Endothelial cell of umbilical vein (primary cell): ENCODE data around the gene P2RY2. TPM values are rescaled to one million over a fixed set of nuclear protein-coding genes. Genes with fewer than 3 reads are reported as not detected.

ENCODE experiments used
- BruUV-seq: library from RNA; stranded (reverse); fragments of 400-500 nt; replicated peaks from 2 replicates; lab custom pipeline; 2021; lab: Mats Ljungman, UMichigan
- CTCF ChIA-PET: fragments of 300-600, 350-600 bp; sonication (Branson Sonifier 250); formaldehyde crosslinking; loops from one replicate; lab custom pipeline; 2021; ENCODE audit warnings: antibody characterized with exemption, inconsistent platforms; lab: Charles Lee
- POLR2A ChIA-PET: fragments of 300-600, 350-600 bp; sonication (Branson Sonifier 250); formaldehyde crosslinking; loops from one replicate; lab custom pipeline; 2021; ENCODE audit warnings: antibody characterized with exemption, inconsistent platforms; lab: Charles Lee
- DNase-seq: peaks from one replicate; pipeline ENCODE4 v3.0.0-alpha.2; 2011; ENCODE audit warnings: low read depth, low spot score
- FAIRE-seq: peaks from 2 replicates; lab custom pipeline; 2011; peaks lifted over from hg19 to GRCh38; lab: Jason Lieb, UNC
- H2AFZ ChIP-seq: 2 replicates; pipeline ENCODE4 v1.6.0; 2012; ENCODE audit warnings: low read depth, low read length, control low read depth, inconsistent platforms
- H3K27ac ChIP-seq: 2 replicates; pipeline ENCODE4 v1.5.1; 2011; ENCODE audit warnings: low read depth, mild to moderate bottlenecking, control low read depth, low read length, moderate library complexity; ENCODE audit not compliant: insufficient read depth
- H3K27me3 ChIP-seq, 2 experiments: 2 replicates each; pipeline versions ENCODE4 v1.6.0 to v1.6.1; 2011; ENCODE audit warnings: low read length in 2 of 2, mixed read lengths in 1 of 2; ENCODE audit not compliant: control insufficient read depth in 2 of 2, insufficient read depth in 2 of 2
- H3K36me3 ChIP-seq, 2 experiments: 2 replicates in 1 of 2; 3 replicates in 1 of 2; pipeline ENCODE4 v1.5.1; 2011; ENCODE audit warnings: low read length in 2 of 2, mild to moderate bottlenecking in 1 of 2, moderate library complexity in 1 of 2; ENCODE audit not compliant: control insufficient read depth in 2 of 2, insufficient read depth in 2 of 2; ENCODE audit errors: extremely low read depth in 1 of 2
- H3K4me1 ChIP-seq: 3 replicates; pipeline ENCODE4 v1.5.1; 2011; ENCODE audit warnings: mild to moderate bottlenecking, low read length; ENCODE audit not compliant: control insufficient read depth, insufficient read depth; ENCODE audit errors: extremely low read depth
- H3K4me2 ChIP-seq: 2 replicates; pipeline ENCODE4 v1.6.1; 2011; ENCODE audit warnings: low read length, control low read depth, mixed read lengths; ENCODE audit not compliant: insufficient read depth
- H3K4me3 ChIP-seq, 3 experiments: fragments of 200-600 bp in 1 of 3; sonication (generic), shearing (Covaris generic) in 1 of 3; replicated peaks in 1 of 3; 2 replicates each; pipeline ENCODE4 v1.5.1; 2011 to 2016; ENCODE audit warnings: control low read depth in 3 of 3, low read length in 3 of 3, mild to moderate bottlenecking in 2 of 3, inconsistent platforms in 1 of 3, low read depth in 1 of 3, moderate library complexity in 1 of 3; ENCODE audit not compliant: insufficient read depth in 1 of 3
- H3K79me2 ChIP-seq: 2 replicates; pipeline ENCODE4 v1.6.0; 2012; ENCODE audit warnings: low read length, inconsistent platforms; ENCODE audit not compliant: control insufficient read depth, insufficient read depth
- H3K9ac ChIP-seq: replicated peaks from 2 replicates; pipeline ENCODE3; 2011; ENCODE audit warnings: low read length, control low read depth; ENCODE audit not compliant: insufficient read depth; ENCODE audit errors: extremely low read depth
- H3K9me1 ChIP-seq: replicated peaks from 3 replicates; pipeline ENCODE4 v1.6.0; 2011; ENCODE audit warnings: mild to moderate bottlenecking, low read length; ENCODE audit not compliant: control insufficient read depth, insufficient read depth; ENCODE audit errors: extremely low read depth
- H3K9me3 ChIP-seq: replicated peaks from 2 replicates; pipeline ENCODE4 v1.5.1; 2012; ENCODE audit warnings: low read length, inconsistent platforms; ENCODE audit not compliant: control insufficient read depth, insufficient read depth
- H4K20me1 ChIP-seq: replicated peaks from 2 replicates; pipeline ENCODE3; 2011; ENCODE audit warnings: mild to moderate bottlenecking, low read length; ENCODE audit not compliant: control insufficient read depth, insufficient read depth; ENCODE audit errors: extremely low read depth
- EZH2 ChIP-seq: IDR thresholded peaks from 2 replicates; pipeline ENCODE4 v1.6.1; 2012; ENCODE audit warnings: borderline replicate concordance, low read depth, mild to moderate bottlenecking, moderate library complexity, low read length, inconsistent platforms; ENCODE audit not compliant: severe bottlenecking
- FOS ChIP-seq: IDR thresholded peaks from 2 replicates; pipeline ENCODE4 v1.6.1; 2011; ENCODE audit warnings: mild to moderate bottlenecking, low read length, moderate library complexity, borderline replicate concordance; ENCODE audit not compliant: insufficient read depth
- GATA2 ChIP-seq: IDR thresholded peaks from 2 replicates; pipeline ENCODE4 v1.7.0; 2011; ENCODE audit warnings: low read depth, mild to moderate bottlenecking, moderate library complexity, mixed read lengths, low read length; ENCODE audit not compliant: insufficient read length, insufficient read depth
- JUN ChIP-seq: IDR thresholded peaks from 2 replicates; pipeline ENCODE4 v1.6.1; 2011; ENCODE audit warnings: borderline replicate concordance, low read depth; ENCODE audit not compliant: insufficient read length, insufficient read depth
- MYC ChIP-seq: IDR thresholded peaks from one replicate; pipeline ENCODE4 v1.6.1; 2011; ENCODE audit warnings: mild to moderate bottlenecking, low read depth, low read length
- POLR2A ChIP-seq: IDR thresholded peaks from 2 replicates; pipeline ENCODE4 v1.6.1; 2012; ENCODE audit warnings: low read depth, mild to moderate bottlenecking, control low read depth, low read length
- POLR2AphosphoS5 ChIP-seq: IDR thresholded peaks from 2 replicates; pipeline ENCODE4 v1.6.1; 2012; ENCODE audit warnings: low read depth, mild to moderate bottlenecking, control low read depth, low read length, moderate library complexity; ENCODE audit not compliant: insufficient read depth
- dilution Hi-C: fragments of 300-500 bp; cut with MboI; formaldehyde crosslinking; loops from one replicate; pipeline ENCODE4 v1.15.0; 2019; ENCODE audit warnings: low sequenced_read_pairs; ENCODE audit not compliant: extremely low pct_ligation_motif_present
- intact Hi-C: fragments of 100-400 bp; cut with micrococcal nuclease; formaldehyde crosslinking; loops from one replicate; pipeline ENCODE4 v1.10.0; 2022
- polyA plus RNA-seq, 4 experiments: library from polyadenylated mRNA; depleted of rRNA in 3 of 4; stranded (reverse) in 3 of 4; unstranded in 1 of 4; fragments of >200 nt; gene quantifications; 2 replicates each; pipeline versions ENCODE4 v1.2.1 to v1.2.3, GENCODE V29; 2011 to 2012; ENCODE audit warnings: missing spikeins in 1 of 4
- total RNA-seq: library from RNA; stranded (reverse); gene quantifications from 2 replicates; pipeline ENCODE4 v1.2.3, GENCODE V29; 2021
- TF ChIP-seq, protein P1 (sequence below): IDR thresholded peaks from 2 replicates; pipeline ENCODE4 v1.6.1; 2011; ENCODE audit not compliant: insufficient read depth, insufficient read length
- TF ChIP-seq, protein P2 (sequence below), 2 donors: IDR thresholded peaks; 1 replicate in 1 of 2; 2 replicates in 1 of 2; pipeline ENCODE4 v1.5.1; 2011; ENCODE audit warnings: low read length in 2 of 2, mild to moderate bottlenecking in 2 of 2, moderate library complexity in 2 of 2, control low read depth in 1 of 2, inconsistent platforms in 1 of 2, low read depth in 1 of 2; ENCODE audit not compliant: insufficient read depth in 1 of 2; ENCODE audit errors: extremely low read depth in 1 of 2

P2RY2 gene
- total and polyA plus RNA-seq, 2 donors (not counting 3 experiments of a cell fraction or from before 2014, with no cell fraction given): 4.8 to 5.6 TPM

DNA sequence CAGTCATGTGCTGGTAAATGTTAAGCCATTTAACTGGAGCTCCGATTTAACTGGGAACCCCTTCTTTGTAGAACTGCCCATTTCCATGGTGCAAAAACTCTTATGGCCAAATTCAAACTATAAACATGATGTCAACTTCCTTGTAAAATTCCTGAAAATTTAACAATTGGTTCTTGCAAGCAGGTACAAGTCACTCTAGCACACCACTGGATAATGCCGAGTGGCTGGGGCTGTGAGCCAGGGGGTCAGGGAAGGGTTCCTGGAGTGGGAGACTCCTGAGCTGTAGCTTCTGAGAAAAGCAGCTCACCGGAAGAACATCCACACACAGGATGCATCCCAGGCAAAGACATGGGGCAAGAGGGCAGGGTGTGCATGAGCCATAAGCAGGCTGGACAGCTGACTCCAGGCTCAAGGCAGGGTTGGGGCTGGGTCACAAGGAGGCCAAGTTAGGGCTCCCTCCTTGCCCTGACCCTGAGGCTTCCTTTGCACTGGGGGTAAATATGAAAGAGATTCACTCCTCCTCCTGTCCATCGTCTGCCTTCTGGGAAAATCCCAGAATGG is 18.2 kb downstream of the P2RY2 start:
- FAIRE-seq: no peak
- Histone ChIP-seq H3K4me1 (peaks cover 7% of the 10 kb centered on the region), H3K4me3 (no peak overlapping the region), H3K9me1 (no peaks in the 10 kb centered on the region), H3K9me3 (no peaks in the 10 kb centered on the region), H3K27ac (no peak overlapping the region), H4K20me1 (no peaks in the 10 kb centered on the region), H3K4me2 (no peak overlapping the region), H3K27me3 (no peaks in the 10 kb centered on the region), H3K36me3 (no peaks in the 10 kb centered on the region), H3K9ac (no peak overlapping the region), H2AFZ (no peak overlapping the region), H3K79me2 (no peaks in the 10 kb centered on the region)
- TF ChIP-seq EZH2: no peak
- TF ChIP-seq GATA2: no peak
- no peak for TF ChIP-seq POLR2AphosphoS5
- TF ChIP-seq POLR2A: no peak
- TF ChIP-seq, protein P1, sequence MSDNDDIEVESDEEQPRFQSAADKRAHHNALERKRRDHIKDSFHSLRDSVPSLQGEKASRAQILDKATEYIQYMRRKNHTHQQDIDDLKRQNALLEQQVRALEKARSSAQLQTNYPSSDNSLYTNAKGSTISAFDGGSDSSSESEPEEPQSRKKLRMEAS: no peak
- TF ChIP-seq, protein P2, sequence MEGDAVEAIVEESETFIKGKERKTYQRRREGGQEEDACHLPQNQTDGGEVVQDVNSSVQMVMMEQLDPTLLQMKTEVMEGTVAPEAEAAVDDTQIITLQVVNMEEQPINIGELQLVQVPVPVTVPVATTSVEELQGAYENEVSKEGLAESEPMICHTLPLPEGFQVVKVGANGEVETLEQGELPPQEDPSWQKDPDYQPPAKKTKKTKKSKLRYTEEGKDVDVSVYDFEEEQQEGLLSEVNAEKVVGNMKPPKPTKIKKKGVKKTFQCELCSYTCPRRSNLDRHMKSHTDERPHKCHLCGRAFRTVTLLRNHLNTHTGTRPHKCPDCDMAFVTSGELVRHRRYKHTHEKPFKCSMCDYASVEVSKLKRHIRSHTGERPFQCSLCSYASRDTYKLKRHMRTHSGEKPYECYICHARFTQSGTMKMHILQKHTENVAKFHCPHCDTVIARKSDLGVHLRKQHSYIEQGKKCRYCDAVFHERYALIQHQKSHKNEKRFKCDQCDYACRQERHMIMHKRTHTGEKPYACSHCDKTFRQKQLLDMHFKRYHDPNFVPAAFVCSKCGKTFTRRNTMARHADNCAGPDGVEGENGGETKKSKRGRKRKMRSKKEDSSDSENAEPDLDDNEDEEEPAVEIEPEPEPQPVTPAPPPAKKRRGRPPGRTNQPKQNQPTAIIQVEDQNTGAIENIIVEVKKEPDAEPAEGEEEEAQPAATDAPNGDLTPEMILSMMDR (IDR thresholded peaks at IDR 0.05; ENCODE audit: extremely low read depth in 1 of 2, insufficient read depth in 1 of 2, low read depth in 1 of 2, low read length in 2 of 2): no peak
- TF ChIP-seq MYC: no peak
- TF ChIP-seq JUN: no peak
- TF ChIP-seq FOS: no peak
- POLR2A ChIA-PET: no interaction called here
- BruUV-seq: no TSS peak
- dilution Hi-C loops: no loop called here
- CTCF ChIA-PET: interaction anchor here (0.5 to 3.0 kb wide), 38 partner anchors 8 to 649 kb away, joined by 3 to 107 read pairs (median 5); partner anchors contain the start of gene FCHSD2
- no peak for DNase-seq
- intact Hi-C loops: loop anchor here (1.0 kb wide), 1 partner anchor 51 kb away; no protein-coding TSS in a partner anchor
